DOHH2 (cell line): ENCODE measurements around the gene TDRD9.

Experiments
- H3F3A ChIP-seq: fragments of 200-600 bp; sonication (generic), shearing (Covaris generic); 2 replicates; pipeline ENCODE4 v1.6.0; 2016; ENCODE audit warnings: antibody characterized with exemption, mild to moderate bottlenecking; ENCODE audit not compliant: control insufficient read depth, insufficient read depth
- H3K27ac ChIP-seq: fragments of 200-600 bp; sonication (generic); 2 replicates; pipeline ENCODE4 v1.5.1; 2014; ENCODE audit warnings: low read depth, mild to moderate bottlenecking, low read length, moderate library complexity
- H3K27me3 ChIP-seq: fragments of 200-600 bp; sonication (generic); 2 replicates; pipeline ENCODE4 v1.6.1; 2014; ENCODE audit warnings: mild to moderate bottlenecking, low read length, mixed read lengths; ENCODE audit not compliant: control insufficient read depth
- H3K36me3 ChIP-seq: fragments of 200-600 bp; sonication (generic); 2 replicates; pipeline ENCODE4 v1.6.1; 2014; ENCODE audit warnings: mild to moderate bottlenecking, low read length, moderate library complexity, mixed read lengths; ENCODE audit not compliant: control insufficient read depth
- H3K4me1 ChIP-seq: fragments of 200-600 bp; sonication (generic); 2 replicates; pipeline ENCODE4 v1.6.1; 2014; ENCODE audit warnings: mild to moderate bottlenecking, low read length, mixed read lengths; ENCODE audit not compliant: control insufficient read depth
- H3K4me2 ChIP-seq: fragments of 200-600 bp; sonication (generic); 2 replicates; pipeline ENCODE4 v1.6.0; 2014; ENCODE audit warnings: mild to moderate bottlenecking, low read length, moderate library complexity
- H3K4me3 ChIP-seq: fragments of 200-600 bp; sonication (generic); 2 replicates; pipeline ENCODE4 v1.5.1; 2014; ENCODE audit warnings: mild to moderate bottlenecking, low read length, mixed read lengths
- H3K79me2 ChIP-seq: fragments of 200-600 bp; sonication (generic); 2 replicates; pipeline ENCODE4 v1.6.1; 2014; ENCODE audit warnings: mild to moderate bottlenecking, low read length, mixed read lengths; ENCODE audit not compliant: control insufficient read depth
- H3K9me2 ChIP-seq: fragments of 200-600 bp; sonication (generic); replicated peaks from 2 replicates; pipeline ENCODE4 v1.6.1; 2014; ENCODE audit warnings: mild to moderate bottlenecking, low read length, mixed read lengths; ENCODE audit not compliant: control insufficient read depth
- H3K9me3 ChIP-seq: fragments of 200-600 bp; sonication (generic); 2 replicates; pipeline ENCODE4 v1.6.1; 2014; ENCODE audit warnings: antibody characterized with exemption, low read length, mixed read lengths; ENCODE audit not compliant: control insufficient read depth, insufficient read depth
- H4K20me1 ChIP-seq: fragments of 200-600 bp; sonication (generic); 2 replicates; pipeline ENCODE4 v1.6.0; 2014; ENCODE audit warnings: low read depth, mild to moderate bottlenecking, antibody characterized with exemption, low read length, moderate library complexity; ENCODE audit not compliant: control insufficient read depth, insufficient read depth
- CTCF ChIP-seq: fragments of 200-600 bp; sonication (generic); IDR thresholded peaks from one replicate; pipeline ENCODE4 v1.5.1; 2014; ENCODE audit warnings: antibody characterized with exemption, mild to moderate bottlenecking, low read depth, low read length; ENCODE audit not compliant: poor library complexity, severe bottlenecking
- EZH2phosphoT487 ChIP-seq: fragments of 200-600 bp; sonication (generic); IDR thresholded peaks from 2 replicates; pipeline ENCODE4 v1.6.1; 2017; ENCODE audit warnings: borderline replicate concordance, mild to moderate bottlenecking, antibody characterized with exemption, low read length, moderate library complexity, mixed read lengths

The TDRD9 gene

GRCh38 chr14:104081261-104081835, 153.1 kb downstream of the TDRD9 start:
- Histone ChIP-seq H3K4me1 (peaks cover 7% of the 10 kb centered on the region), H3K9me3 (no peaks in the 10 kb centered on the region), H3K79me2 (no peaks in the 10 kb centered on the region)

GRCh38 chr14:104081951-104082464, 153.8 kb downstream of the TDRD9 start:
- Histone ChIP-seq H3K27me3 (no peaks in the 10 kb centered on the region), H3K9me3 (no peaks in the 10 kb centered on the region), H3K79me2 (no peaks in the 10 kb centered on the region), H4K20me1 (no peaks in the 10 kb centered on the region), H3K4me3 (no peak overlapping the region), H3K4me2 (no peak overlapping the region), H3K27ac (no peak overlapping the region), H3K9me2 (no peaks in the 10 kb centered on the region), H3F3A (no peaks in the 10 kb centered on the region), H3K4me1 (peaks cover 7% of the 10 kb centered on the region), H3K36me3 (no peaks in the 10 kb centered on the region)
- TF ChIP-seq CTCF (no peak), EZH2phosphoT487 (no peak)

More at GRCh38 chr14:104081261-104081835, 153.1 kb downstream of the TDRD9 start:
- H3F3A ChIP-seq = no peaks in the 10 kb centered on the region
- no peaks in the 10 kb centered on the region for H4K20me1 ChIP-seq
- H3K36me3 ChIP-seq = no peaks in the 10 kb centered on the region
- no peak overlapping the region for H3K27ac ChIP-seq
- H3K9me2 ChIP-seq = no peaks in the 10 kb centered on the region
- H3K4me3 ChIP-seq = no peak overlapping the region
- H3K4me2 ChIP-seq = no peak overlapping the region
- TF ChIP-seq EZH2phosphoT487 (no peak), CTCF (no peak)
- no peaks in the 10 kb centered on the region for H3K27me3 ChIP-seq

- H3K79me2 ChIP-seq = no peaks in the 10 kb centered on the region
- H3K4me3 ChIP-seq = no peak overlapping the region
- H4K20me1 ChIP-seq = no peaks in the 10 kb centered on the region
- no peaks in the 10 kb centered on the region for H3K27me3 ChIP-seq
- no peaks in the 10 kb centered on the region for H3F3A ChIP-seq
- H3K36me3 ChIP-seq = no peaks in the 10 kb centered on the region
- H3K27ac ChIP-seq = no peak overlapping the region
- H3K4me2 ChIP-seq = no peak overlapping the region
- no peaks in the 10 kb centered on the region for H3K9me2 ChIP-seq
- TF ChIP-seq CTCF = no peak
- no peak for TF ChIP-seq EZH2phosphoT487
- no peaks in the 10 kb centered on the region for H3K9me3 ChIP-seq
- peaks cover 7% of the 10 kb centered on the region for H3K4me1 ChIP-seq
These were observed 154.6 kb downstream of the TDRD9 start for GRCh38 chr14:104082807-104083206.
